Calu3 (cell line): Measurements from ENCODE around the gene ELAVL3. TPM values are rescaled to one million over a fixed set of nuclear protein-coding genes. Genes with fewer than 3 reads are reported as not detected.

Experiments
- BruUV-seq: library from RNA; stranded (reverse); fragments of 400-500 nt; replicated peaks from 2 replicates; lab custom pipeline; 2021; lab: Mats Ljungman, UMichigan
- CTCF ChIA-PET: fragments of 300-600 bp; sonication (Branson Sonifier 250); formaldehyde crosslinking; loops from one replicate; lab custom pipeline; 2022; ENCODE audit warnings: antibody characterized with exemption; lab: Charles Lee
- DNase-seq: peaks from one replicate; pipeline ENCODE4 v3.0.0; 2022
- H3K27ac Mint-ChIP-seq: one replicate; pipeline ENCODE4 v1.8.0; 2022; ENCODE audit warnings: mixed read lengths; ENCODE audit not compliant: unreplicated experiment
- H3K27me3 Mint-ChIP-seq: one replicate; pipeline ENCODE4 v1.8.0; 2022; ENCODE audit warnings: mixed read lengths; ENCODE audit not compliant: unreplicated experiment
- H3K36me3 Mint-ChIP-seq: one replicate; pipeline ENCODE4 v1.8.0; 2022; ENCODE audit warnings: mild to moderate bottlenecking, moderate library complexity, mixed read lengths; ENCODE audit not compliant: insufficient read depth, unreplicated experiment
- H3K4me1 Mint-ChIP-seq: one replicate; pipeline ENCODE4 v1.8.0; 2022; ENCODE audit warnings: mild to moderate bottlenecking, low read depth, mixed read lengths; ENCODE audit not compliant: unreplicated experiment
- H3K4me3 Mint-ChIP-seq: one replicate; pipeline ENCODE4 v1.8.0; 2022; ENCODE audit warnings: mild to moderate bottlenecking, low read depth, moderate library complexity, mixed read lengths; ENCODE audit not compliant: unreplicated experiment
- H3K9me3 Mint-ChIP-seq: one replicate; pipeline ENCODE4 v1.8.0; 2022; ENCODE audit warnings: low read depth, mixed read lengths; ENCODE audit not compliant: unreplicated experiment
- intact Hi-C: fragments of 100-400 bp; cut with micrococcal nuclease; formaldehyde crosslinking; loops from one replicate; pipeline ENCODE4 v1.10.0; 2022; ENCODE audit not compliant: unreplicated experiment
- total RNA-seq: library from RNA; stranded (reverse); gene quantifications from 2 replicates; pipeline ENCODE4 v1.2.3, GENCODE V29; 2022
- TF ChIP-seq, protein P1 (sequence below): fragments of 200-600 bp; IDR thresholded peaks from one replicate; pipeline ENCODE4 v1.8.0; 2022; ENCODE audit warnings: antibody characterized with exemption; ENCODE audit not compliant: unreplicated experiment

The ELAVL3 gene
- total RNA-seq, 1 experiment from 2014 or later: not detected

DNA sequence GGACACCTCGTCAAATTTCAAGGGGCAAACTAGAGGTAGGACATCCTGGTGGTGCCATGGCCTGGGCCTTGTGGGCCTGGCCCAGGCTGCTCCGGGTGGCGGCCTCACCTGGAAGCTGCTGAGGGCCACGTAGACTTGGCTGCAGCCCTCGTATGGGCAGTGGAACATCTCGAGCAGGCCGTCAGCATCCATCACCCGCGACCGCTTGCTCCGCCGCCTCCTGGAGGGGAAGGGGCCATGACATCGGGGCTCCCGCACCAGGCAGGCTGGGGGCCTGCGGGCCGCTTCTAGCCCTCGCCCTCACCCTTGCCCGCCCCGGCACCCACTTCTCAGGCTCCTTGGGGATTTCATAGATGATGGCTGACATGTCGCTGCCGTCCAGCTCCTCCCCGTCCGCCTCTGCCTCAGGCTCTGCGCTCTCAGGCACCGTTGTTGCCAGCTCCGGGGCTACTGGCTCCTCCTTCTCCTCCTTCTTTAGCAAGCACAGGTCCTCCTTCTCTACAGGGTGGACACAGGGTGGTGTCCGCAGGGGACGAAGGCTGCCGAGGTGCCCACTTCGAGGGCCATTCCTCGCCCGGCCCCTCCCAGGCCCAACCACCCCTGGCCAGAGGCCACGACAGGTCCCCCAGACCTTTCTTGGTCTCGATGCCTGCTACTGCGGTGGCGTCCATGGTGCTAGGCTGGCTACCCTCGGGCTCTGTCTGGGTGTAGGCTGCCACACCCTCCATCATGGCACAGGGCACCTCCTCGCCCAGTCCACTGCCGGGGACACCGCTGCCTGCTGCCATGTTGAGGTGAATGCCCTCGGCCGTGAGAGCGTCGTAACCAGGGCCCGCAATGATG lies 6.0 kb upstream of the ELAVL3 start:
- no peak for DNase-seq
- Mint-ChIP-seq H3K4me3 (no peak overlapping the region), H3K27me3 (no peaks in the 10 kb centered on the region), H3K9me3 (no peaks in the 10 kb centered on the region), H3K36me3 (peaks cover 29% of the 10 kb centered on the region), H3K27ac (no peak overlapping the region), H3K4me1 (peaks cover 9% of the 10 kb centered on the region)
- BruUV-seq: no TSS peak
- TF ChIP-seq, protein P1, sequence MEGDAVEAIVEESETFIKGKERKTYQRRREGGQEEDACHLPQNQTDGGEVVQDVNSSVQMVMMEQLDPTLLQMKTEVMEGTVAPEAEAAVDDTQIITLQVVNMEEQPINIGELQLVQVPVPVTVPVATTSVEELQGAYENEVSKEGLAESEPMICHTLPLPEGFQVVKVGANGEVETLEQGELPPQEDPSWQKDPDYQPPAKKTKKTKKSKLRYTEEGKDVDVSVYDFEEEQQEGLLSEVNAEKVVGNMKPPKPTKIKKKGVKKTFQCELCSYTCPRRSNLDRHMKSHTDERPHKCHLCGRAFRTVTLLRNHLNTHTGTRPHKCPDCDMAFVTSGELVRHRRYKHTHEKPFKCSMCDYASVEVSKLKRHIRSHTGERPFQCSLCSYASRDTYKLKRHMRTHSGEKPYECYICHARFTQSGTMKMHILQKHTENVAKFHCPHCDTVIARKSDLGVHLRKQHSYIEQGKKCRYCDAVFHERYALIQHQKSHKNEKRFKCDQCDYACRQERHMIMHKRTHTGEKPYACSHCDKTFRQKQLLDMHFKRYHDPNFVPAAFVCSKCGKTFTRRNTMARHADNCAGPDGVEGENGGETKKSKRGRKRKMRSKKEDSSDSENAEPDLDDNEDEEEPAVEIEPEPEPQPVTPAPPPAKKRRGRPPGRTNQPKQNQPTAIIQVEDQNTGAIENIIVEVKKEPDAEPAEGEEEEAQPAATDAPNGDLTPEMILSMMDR: no peak
- CTCF ChIA-PET: interaction anchor here (0.7 kb wide), 1 partner anchor 16 kb away, joined by 3 read pairs; no protein-coding TSS in a partner anchor
- intact Hi-C loops: no loop called here

DNA sequence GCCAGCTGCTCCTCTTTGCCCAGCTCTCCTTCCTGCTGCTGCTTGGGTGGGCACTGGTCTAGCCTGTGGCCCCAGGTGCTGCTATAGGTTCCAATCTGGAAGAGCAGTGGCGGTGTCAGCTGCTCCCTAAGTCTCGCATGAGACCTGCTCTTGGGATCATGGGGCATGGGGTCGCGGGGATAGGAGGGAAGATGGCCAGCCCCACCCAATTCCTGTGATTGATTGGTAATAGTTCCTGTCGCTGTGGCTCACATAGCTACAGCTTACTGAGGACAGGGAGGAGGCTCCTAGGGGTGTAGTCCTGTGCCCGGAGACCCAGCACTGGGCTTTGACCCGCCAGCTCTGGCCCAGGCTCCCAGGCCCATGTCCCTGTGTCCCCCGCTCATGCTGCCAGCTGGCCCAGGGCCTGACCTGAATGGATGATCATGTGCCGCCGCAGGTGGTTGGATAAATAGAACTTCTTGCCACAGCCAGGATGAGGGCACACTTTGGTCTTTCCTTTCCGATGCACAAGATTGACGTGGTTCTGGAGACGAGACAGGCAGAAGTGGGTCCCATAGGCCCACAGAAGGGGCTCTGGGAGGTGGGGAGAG lies 4.5 kb upstream of the ELAVL3 start:
- Mint-ChIP-seq H3K36me3 (peaks cover 26% of the 10 kb centered on the region), H3K27me3 (no peaks in the 10 kb centered on the region), H3K27ac (no peak overlapping the region), H3K9me3 (no peaks in the 10 kb centered on the region), H3K4me3 (no peak overlapping the region), H3K4me1 (no peaks in the 10 kb centered on the region)
- intact Hi-C loops: no loop called here
- CTCF ChIA-PET: interaction anchor here (0.6 kb wide), 1 partner anchor 56 kb away, joined by 3 read pairs; no protein-coding TSS in a partner anchor
- BruUV-seq: no TSS peak
- no peak for DNase-seq
- TF ChIP-seq, protein P1: no peak

DNA sequence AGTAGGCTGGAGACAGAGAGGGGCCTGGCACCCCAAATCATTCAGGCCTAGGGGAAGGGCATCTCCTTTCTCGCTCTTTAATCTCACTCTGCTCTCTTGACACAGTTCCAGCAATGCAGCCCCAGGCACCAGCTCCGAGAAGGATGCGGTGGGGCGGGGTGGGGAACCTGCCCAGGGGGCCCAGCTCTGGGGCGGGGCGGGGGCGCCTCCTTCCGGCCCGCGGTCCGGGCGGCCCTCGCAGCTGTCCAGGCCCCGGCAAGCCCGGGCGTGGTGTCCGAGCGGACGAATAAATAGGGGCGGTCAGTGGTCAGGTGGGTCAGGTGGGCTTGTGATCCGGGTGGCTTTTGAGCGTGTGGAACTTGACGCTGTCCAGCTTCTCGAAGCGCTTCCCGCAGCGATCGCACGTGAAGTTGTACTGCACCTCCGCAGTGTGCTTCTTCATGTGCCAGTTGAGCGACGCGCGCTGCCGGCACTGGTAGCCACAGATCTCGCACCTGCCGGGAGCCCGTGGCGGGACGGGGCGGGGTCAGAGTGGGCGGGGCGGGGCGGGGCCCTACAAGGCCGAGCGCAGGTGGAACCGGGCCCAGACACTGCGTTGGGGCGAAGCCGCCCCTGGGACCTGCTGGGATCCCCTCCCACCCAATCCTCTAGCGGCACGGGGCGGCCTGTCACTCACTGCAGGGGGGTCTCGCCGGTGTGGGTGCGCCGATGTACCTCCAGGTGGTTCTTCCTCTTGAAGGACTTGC lies 2.7 kb upstream of the ELAVL3 start:
- no TSS peak for BruUV-seq
- Mint-ChIP-seq H3K4me3 (no peak overlapping the region), H3K27me3 (peaks cover 10% of the 10 kb centered on the region), H3K27ac (no peak overlapping the region), H3K9me3 (no peaks in the 10 kb centered on the region), H3K36me3 (peaks cover 26% of the 10 kb centered on the region), H3K4me1 (no peaks in the 10 kb centered on the region)
- intact Hi-C loops: no loop called here
- CTCF ChIA-PET: no interaction called here
- no peak for DNase-seq
- TF ChIP-seq, protein P1: no peak

DNA sequence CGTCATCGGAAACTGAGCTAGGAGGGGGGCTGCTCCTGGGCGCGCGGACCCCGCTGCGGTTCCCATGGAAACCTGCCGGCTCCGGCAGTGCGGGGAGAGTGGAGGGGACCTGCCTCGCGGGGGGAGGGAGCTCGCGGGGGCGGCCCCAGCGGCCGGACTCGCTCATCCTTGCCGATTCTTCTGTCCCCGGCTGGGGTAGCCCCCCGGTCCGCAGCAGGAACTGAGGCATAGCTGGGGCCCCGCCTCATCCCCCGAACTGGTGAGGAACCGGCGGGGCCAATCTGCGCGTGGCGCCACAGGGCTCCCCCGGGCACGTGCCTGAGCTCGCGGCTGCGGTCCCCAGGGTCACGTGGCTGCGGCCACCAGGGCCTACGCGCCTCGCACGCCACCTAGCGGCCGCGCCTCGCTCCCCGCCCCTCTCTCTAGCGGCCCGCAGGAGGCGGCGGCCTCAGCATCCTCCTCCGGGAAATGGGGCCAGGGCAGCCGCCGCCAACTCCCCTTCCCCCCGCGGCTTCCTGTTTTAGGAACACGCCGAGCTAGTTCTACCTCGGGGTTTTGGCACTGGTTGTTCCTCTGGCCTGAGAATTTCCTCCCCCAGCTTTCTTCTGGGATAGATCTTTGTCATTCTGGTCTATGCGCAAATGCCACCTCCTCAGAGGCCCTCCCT lies 1.7 kb upstream of the ELAVL3 start:
- Mint-ChIP-seq H3K36me3 (peaks cover 26% of the 10 kb centered on the region), H3K27me3 (peaks cover 17% of the 10 kb centered on the region), H3K4me3 (peak overlapping the region; percentile 52), H3K4me1 (no peaks in the 10 kb centered on the region), H3K27ac (no peak overlapping the region), H3K9me3 (no peaks in the 10 kb centered on the region)
- TF ChIP-seq, protein P1: peak; percentile 66
- peak; percentile 77 for DNase-seq
- CTCF ChIA-PET: interaction anchor here (0.7 to 1.0 kb wide), 3 partner anchors 76 to 195 kb away, joined by 3 to 7 read pairs (median 5); partner anchors contain the start of gene ELOF1
- BruUV-seq: no TSS peak
- intact Hi-C loops: no loop called here
